Ishikawa (cell line): ENCODE results near the gene SLC9A1.

Experiments used
- CEBPB ChIP-seq: IDR thresholded peaks from 2 replicates; pipeline ENCODE4 v1.6.1; 2012
- CREB1 ChIP-seq: IDR thresholded peaks from 2 replicates; pipeline ENCODE4 v1.6.1; 2012; ENCODE audit warnings: low read depth
- EGR1 ChIP-seq: IDR thresholded peaks from 2 replicates; pipeline ENCODE4 v1.6.1; 2012
- EP300 ChIP-seq: IDR thresholded peaks from 2 replicates; pipeline ENCODE4 v1.6.1; 2012; ENCODE audit warnings: borderline replicate concordance
- FOXM1 ChIP-seq: IDR thresholded peaks from 2 replicates; pipeline ENCODE4 v1.6.1; 2012; ENCODE audit warnings: low read depth, borderline replicate concordance
- NFIC ChIP-seq: IDR thresholded peaks from 2 replicates; pipeline ENCODE4 v1.6.1; 2012
- RAD21 ChIP-seq: IDR thresholded peaks from 2 replicates; pipeline ENCODE4 v1.6.1; 2012; ENCODE audit warnings: low read depth
- TAF1 ChIP-seq: IDR thresholded peaks from 2 replicates; pipeline ENCODE4 v1.6.1; 2012; ENCODE audit warnings: low read depth, mild to moderate bottlenecking
- TCF12 ChIP-seq: IDR thresholded peaks from 2 replicates; pipeline ENCODE4 v1.6.1; 2012; ENCODE audit warnings: low read depth
- TEAD4 ChIP-seq: IDR thresholded peaks from 2 replicates; pipeline ENCODE4 v1.6.1; 2012
- YY1 ChIP-seq: IDR thresholded peaks from 2 replicates; pipeline ENCODE4 v1.6.1; 2012; ENCODE audit warnings: low read depth
- ZBTB7A ChIP-seq: IDR thresholded peaks from 2 replicates; pipeline ENCODE4 v1.6.1; 2012; ENCODE audit warnings: low read depth
- TF ChIP-seq, protein P1 (sequence below): IDR thresholded peaks from 2 replicates; pipeline ENCODE4 v1.6.1; 2012
- TF ChIP-seq, protein P2 (sequence below): IDR thresholded peaks from 2 replicates; pipeline ENCODE4 v1.6.1; 2012

Gene SLC9A1

DNA sequence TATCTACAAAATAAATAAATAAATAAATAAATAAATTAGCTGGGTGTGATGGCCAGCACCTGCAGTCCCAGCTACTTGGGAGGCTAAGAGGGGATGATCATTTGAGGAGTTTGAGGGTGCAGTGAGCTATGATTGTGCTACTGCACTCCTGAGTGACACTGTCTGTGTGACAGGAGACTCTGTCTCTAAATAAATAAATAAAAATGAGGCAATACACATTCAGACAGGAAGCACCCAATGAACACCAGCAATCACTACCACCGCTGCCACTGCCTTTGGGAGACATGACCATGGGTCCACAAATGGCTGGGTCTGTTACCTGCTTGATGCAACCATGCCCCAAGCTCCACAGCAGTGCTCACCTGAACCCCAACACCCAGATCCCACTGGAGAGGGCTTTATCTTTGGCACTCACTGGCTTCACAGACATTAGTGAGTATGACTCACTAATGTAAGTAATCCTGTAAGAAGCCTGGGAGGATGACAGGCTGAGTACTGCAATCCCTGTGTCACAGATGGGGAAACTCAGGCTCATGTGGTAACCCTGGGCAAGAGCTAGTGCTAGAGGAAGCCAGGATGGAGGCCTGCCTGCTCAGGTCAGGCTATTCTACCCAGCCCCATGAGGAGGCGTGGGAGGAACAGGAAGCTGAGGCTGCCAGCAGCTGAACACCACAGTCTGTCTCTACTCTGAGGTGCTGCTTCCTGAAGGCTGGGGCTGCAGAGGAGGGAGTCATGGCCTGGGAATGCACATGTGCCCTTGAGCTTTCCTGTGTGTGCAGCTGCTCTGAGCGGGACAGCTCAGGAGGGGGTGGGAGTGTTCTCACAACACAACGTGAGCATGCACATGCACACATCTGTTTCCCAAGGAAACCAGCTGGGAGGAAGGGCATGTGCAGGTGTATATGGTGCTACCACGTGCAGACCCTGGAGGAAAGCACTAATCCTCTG is 43.0 kb downstream of the SLC9A1 start:
- TF ChIP-seq NFIC (no peak), EGR1 (0 out of 2 replicates have a peak, but pooled peaks have one; percentile 42), TAF1 (no peak), CREB1 (no peak), TEAD4 (no peak), FOXM1 (no peak), ZBTB7A (no peak), RAD21 (peak; percentile 56; the same call in 1 of the 2 replicates), EP300 (no peak), CEBPB (no peak)
- TF ChIP-seq, protein P1, sequence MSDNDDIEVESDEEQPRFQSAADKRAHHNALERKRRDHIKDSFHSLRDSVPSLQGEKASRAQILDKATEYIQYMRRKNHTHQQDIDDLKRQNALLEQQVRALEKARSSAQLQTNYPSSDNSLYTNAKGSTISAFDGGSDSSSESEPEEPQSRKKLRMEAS = peak; percentile 55; the same call in 1 of the 2 replicates
- TF ChIP-seq, protein P2, sequence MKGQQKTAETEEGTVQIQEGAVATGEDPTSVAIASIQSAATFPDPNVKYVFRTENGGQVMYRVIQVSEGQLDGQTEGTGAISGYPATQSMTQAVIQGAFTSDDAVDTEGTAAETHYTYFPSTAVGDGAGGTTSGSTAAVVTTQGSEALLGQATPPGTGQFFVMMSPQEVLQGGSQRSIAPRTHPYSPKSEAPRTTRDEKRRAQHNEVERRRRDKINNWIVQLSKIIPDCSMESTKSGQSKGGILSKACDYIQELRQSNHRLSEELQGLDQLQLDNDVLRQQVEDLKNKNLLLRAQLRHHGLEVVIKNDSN = no peak

DNA sequence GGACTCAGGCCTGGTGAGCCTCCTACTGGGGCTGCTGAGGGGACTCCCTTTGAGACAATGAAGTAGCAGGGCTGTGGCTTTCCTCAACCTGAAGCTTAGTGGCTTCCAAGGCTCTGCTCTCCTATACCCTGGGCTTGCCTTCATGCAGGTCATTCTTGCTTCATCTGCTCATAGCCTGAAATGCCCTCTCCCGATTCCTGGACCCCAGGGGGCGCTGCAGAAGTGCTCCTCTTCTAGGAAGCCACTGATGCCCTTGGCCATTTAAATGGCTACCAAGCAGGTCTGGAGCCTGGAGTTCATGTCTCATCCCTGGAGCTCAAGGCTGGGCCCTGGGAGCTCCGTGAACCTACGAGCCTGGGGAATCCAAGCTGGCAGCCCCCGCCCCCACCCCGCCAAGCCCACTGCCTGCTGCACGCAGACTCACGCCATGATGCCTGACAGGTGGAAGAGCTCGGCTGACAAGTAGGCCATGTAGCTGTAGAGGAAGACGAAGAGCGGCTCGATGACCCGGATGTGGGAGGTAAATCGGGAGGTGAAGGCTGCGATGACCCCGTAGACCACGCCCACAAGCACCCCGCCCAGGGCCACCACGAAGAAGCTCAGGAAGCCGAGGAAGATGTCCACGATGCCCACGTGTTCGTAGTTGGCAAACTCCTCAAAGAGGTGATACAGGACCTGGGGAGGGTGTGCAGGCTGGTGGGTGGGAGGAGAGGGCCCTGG is 45.7 kb downstream of the SLC9A1 start:
- peak; percentile 41; the same call in 1 of the 2 replicates for TF ChIP-seq RAD21
- TF ChIP-seq ZBTB7A = no peak

DNA sequence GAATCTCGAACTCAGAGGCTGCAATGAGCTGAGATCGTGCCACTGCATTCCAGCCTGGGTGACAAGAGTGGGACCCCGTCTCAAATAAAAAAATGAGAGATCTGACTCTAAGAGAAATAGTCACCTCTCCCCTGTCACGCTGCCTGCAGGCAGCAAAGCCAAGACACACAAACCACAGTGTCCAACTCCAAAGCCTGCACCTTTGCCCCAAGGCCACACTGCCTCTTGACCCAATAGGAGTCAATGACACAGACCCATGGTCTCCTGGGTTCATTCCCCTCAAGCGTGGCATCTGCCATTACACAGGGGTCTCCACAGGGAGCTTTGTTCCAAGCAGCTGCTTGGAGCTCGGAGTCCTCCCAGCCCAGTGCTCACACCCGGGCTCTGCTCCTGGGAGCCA is 46.3 kb downstream of the SLC9A1 start:
- TF ChIP-seq ZBTB7A (no peak), FOXM1 (no peak), EP300 (no peak), CREB1 (no peak)
- TF ChIP-seq, protein P2 = no peak

DNA sequence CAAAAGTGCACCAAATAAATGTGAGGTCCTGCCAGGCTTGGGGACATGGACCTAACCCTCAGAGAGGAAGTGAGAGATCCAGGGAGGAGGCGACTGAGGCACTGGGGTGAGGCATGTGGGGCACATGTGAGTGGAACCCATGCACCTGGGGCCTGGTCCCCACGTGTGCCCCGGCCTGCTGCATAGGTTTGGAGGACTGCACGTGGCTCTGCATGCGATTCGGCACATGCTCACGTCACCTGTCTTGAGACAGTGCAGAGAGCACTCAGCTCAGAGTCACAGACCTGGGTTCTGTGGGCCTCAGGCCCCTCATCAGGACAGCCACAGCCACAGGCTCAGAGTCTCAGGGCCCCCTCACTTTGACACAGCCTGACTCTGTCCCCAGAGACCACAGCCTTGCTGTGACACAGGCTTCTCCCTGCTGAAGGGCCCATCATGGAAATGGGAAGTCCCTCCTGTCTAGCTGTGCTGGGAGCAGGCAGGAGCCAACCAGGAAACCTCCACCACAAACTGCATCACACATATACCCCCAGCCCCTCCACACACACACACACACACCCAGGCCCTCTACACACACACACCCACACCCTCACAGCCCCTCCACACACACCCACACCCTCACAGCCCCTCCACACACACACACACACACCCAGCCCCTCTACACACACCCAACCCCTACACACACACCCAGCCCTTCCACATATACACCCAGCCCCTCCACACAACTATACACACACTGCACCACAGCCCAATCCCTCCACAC is 48.2 kb downstream of the SLC9A1 start:
- no peak for TF ChIP-seq TAF1
- TF ChIP-seq NFIC = no peak
- no peak for TF ChIP-seq TCF12
- no peak for TF ChIP-seq YY1

DNA sequence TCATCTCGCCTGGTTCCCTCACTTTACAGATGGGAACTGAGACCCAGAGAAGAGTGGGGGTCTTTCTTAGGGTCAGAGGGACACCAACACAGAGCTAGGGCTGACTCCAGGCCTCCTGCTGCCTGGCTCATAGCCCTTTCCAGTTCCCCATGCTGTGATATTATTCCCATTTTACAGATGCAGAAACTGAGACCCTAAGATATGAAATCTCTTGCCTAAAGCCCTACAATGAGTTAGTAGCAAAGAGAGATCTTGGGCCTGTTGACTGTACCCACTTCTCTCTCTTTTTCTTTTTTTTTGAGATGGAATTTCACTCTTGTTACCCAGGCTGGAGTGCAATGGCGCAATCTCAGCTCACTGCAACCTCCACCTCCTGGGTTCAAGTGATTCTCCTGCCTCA is 49.9 kb downstream of the SLC9A1 start:
- TF ChIP-seq CREB1 (no peak), ZBTB7A (no peak), NFIC (no peak)
- TF ChIP-seq, protein P2 = no peak

DNA sequence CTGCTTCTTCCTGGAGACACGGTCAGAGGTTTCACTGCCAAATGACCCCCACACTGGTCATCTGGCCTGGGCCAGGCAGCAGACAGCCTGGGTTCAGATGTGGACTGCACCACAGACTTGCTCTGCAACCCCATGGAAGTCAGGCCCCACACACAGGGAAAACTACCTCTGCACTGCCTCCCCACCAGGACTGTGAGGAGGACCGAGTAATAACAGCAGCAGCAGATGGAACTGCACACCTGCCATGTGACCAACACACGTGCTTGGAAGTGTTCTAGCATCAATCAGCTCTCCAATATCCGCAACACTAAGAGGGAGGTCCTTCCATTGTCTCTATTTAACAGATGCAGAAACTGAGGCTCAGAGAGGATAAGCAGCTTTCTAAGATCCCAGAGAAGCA is 51.4 kb downstream of the SLC9A1 start:
- TF ChIP-seq TEAD4 = no peak

DNA sequence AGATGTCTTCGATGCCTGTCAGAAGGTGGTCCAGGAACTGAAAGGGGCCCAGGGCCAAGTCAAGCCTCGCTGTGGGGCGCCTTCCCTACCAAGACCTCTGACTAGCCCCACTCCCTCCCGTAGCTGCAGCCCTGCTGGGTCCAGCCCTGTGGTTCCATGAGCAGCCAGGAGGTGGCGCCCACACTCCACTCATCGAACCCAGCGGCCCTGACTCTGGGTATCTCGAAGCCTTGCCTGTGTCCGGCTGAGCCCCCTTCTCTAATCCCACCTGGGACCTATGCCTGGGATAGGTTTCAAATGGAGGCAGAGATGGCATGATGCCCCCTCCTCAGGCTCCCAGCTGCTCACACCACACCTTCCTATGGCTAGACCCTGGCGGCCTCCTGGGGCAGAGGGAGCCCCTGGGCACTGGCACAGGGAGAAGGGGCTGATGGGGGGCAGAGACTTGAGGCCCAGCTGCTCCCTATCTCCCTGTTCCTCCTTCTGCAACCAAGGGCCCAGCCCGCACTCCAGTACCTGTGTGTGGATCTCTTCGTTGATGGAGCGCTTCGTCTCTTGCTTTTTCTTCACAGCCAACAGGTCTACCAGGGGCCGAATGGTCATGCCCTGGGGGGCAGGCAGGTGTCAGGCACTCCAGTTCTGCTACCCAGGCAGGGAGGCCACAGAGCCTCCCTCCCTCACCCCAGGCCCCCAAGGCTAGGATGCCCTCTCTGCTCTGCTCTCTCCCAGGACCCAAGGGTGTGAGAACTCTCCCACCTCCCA is 52.0 kb downstream of the SLC9A1 start:
- TF ChIP-seq RAD21 (peak; percentile 95), NFIC (no peak)

DNA sequence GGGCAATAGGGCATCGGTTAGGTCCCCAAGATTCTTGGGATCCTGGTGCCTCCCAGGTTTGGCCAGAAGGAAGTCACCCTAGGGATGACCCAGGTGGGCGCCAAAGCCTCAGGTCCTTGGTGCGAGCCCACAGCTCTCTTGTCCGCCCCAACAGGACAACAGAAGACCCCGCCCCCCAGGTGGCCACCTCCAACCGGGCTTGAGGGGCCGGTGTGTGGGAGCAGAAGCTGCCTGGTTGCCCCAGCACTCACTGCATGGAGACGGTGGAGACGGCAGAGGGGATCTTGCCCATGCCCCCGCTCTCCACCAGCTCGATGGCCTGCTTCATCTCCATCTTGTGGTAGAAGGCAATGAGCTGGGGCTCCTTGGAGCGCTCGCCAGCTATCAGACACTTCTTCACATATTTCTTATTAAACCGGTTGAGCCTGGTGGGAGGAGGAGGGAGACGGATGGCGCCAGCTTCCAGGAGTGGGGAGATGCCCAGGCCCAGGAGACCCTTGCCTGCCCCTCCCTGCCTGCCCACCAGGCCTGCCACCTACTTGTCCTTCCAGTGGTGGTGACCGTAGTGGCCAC is 52.7 kb downstream of the SLC9A1 start:
- TF ChIP-seq CEBPB (no peak), NFIC (no peak), ZBTB7A (no peak)
- TF ChIP-seq, protein P2 = no peak
- TF ChIP-seq, protein P1 = no peak
